ENCODE data around the gene TMEM41A. TPM values are rescaled to one million over a fixed set of nuclear protein-coding genes. Genes with fewer than 3 reads are reported as not detected.

The TMEM41A gene
- polyA plus RNA-seq, 4 donors: 27.1 to 34.1 (median 30.1) TPM

Other genes starting within 250 kb of the TMEM41A start
- 10 to 100 TPM; 21.8 to 32.8 (median 27.7) TPM for gene EHHADH, start 245.0 kb downstream of the TMEM41A start, polyA plus RNA-seq (ENCODE audit: insufficient read length in 4 of 4)
- gene MAP3K13, start 135.9 kb downstream of the TMEM41A start, polyA plus RNA-seq (ENCODE audit: insufficient read length in 4 of 4): 10 to 100 TPM; 40.8 to 50.2 (median 46.7) TPM
- gene LIPH, start 53.6 kb upstream of the TMEM41A start, polyA plus RNA-seq (ENCODE audit: insufficient read length in 4 of 4): 1 to 10 TPM in 3 of 4 donors, under 1 TPM in 1; 0.96 to 2.2 (median 1.3) TPM
- 10 to 100 TPM; 38.4 to 54.4 (median 46.4) TPM for gene SENP2, start 87.3 kb upstream of the TMEM41A start, polyA plus RNA-seq (ENCODE audit: insufficient read length in 4 of 4)

All from left renal cortex interstitium (tissue), 4 donors.